ENCODE measurements around the gene RPRD1B.

DNA sequence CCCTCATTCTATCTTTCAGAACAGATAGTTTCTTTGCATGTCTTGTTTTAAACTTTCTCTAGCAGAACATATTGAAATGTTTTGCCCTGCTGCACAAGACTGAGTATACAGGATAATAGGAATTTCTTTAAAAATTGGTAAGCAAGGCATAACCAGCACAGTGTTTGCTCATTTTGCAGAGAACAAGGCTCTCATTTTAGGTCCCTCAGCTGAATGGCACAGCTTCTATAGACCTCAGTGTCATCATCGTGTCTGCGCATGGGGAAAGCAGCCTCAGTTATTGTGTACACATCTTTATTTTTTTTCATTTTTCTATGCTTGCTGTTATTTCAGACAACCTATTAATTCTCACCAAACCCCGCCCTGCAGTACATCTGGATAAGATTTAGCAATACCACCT lies 36.0 kb upstream of the RPRD1B start:
- TF ChIP-seq, protein P1, sequence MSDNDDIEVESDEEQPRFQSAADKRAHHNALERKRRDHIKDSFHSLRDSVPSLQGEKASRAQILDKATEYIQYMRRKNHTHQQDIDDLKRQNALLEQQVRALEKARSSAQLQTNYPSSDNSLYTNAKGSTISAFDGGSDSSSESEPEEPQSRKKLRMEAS (IDR thresholded peaks at IDR 0.05; ENCODE audit: low read depth, low read length), result no peak
- TF ChIP-seq POLR2A (IDR thresholded peaks at IDR 0.05; ENCODE audit: extremely low read depth, insufficient read length) (no peak), MYC (IDR thresholded peaks at IDR 0.05; ENCODE audit: low read depth, low read length) (no peak)
- TF ChIP-seq, protein P2, sequence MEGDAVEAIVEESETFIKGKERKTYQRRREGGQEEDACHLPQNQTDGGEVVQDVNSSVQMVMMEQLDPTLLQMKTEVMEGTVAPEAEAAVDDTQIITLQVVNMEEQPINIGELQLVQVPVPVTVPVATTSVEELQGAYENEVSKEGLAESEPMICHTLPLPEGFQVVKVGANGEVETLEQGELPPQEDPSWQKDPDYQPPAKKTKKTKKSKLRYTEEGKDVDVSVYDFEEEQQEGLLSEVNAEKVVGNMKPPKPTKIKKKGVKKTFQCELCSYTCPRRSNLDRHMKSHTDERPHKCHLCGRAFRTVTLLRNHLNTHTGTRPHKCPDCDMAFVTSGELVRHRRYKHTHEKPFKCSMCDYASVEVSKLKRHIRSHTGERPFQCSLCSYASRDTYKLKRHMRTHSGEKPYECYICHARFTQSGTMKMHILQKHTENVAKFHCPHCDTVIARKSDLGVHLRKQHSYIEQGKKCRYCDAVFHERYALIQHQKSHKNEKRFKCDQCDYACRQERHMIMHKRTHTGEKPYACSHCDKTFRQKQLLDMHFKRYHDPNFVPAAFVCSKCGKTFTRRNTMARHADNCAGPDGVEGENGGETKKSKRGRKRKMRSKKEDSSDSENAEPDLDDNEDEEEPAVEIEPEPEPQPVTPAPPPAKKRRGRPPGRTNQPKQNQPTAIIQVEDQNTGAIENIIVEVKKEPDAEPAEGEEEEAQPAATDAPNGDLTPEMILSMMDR (IDR thresholded peaks at IDR 0.05; ENCODE audit: low read depth, low read length), result no peak
